K562 (cell line): ENCODE measurements around the gene TNN. TPM values are rescaled to one million over a fixed set of nuclear protein-coding genes. Genes with fewer than 3 reads are reported as not detected.
A peak's percentile ranks its signal among the peaks of the same experiment; 100 is the strongest.

ENCODE experiments used
- CEBPB ChIP-seq: fragments of 450-650 bp; IDR thresholded peaks from 2 replicates; pipeline ENCODE4 v1.6.1; 2016; ENCODE audit warnings: missing genetic modification characterization, missing compliant biosample characterization
- EP400 ChIP-seq: fragments of 450-650 bp; IDR thresholded peaks from 2 replicates; pipeline ENCODE4 v1.6.1; 2017; ENCODE audit warnings: antibody characterized with exemption, mild to moderate bottlenecking, moderate library complexity
- SAFB ChIP-seq: fragments of 200-400 bp; formaldehyde crosslinking; IDR thresholded peaks from 2 replicates; pipeline ENCODE4 v1.6.1; 2017; ENCODE audit warnings: low read depth, low read length, borderline replicate concordance
- ZNF274 ChIP-seq: IDR thresholded peaks from 2 replicates; pipeline ENCODE4 v1.6.1; 2011; ENCODE audit warnings: low read depth, mild to moderate bottlenecking, low read length, moderate library complexity, borderline replicate concordance
- ZNF586 ChIP-seq: fragments of 450-650 bp; formaldehyde crosslinking; conservative IDR thresholded peaks from 2 replicates; pipeline ENCODE4 v1.4.0; 2020; ENCODE audit warnings: mild to moderate bottlenecking, moderate library complexity
- polyA plus RNA-seq, 8 experiments: library from polyadenylated mRNA; depleted of rRNA in 4 of 8; stranded (reverse) in 5 of 8; unstranded in 3 of 8; fragments of >200 nt; fragmentation: Nextera tagmentation in 2 of 8; fragmentation: Illumina TruSeq in 1 of 8; extraction: Ambion mirVana in 2 of 8; extraction: Trizol in 1 of 8; gene quantifications; 2 replicates each; pipeline versions ENCODE4 v1.2.1 to v1.2.3, GENCODE V29; 2011 to 2014; ENCODE audit warnings: inconsistent platforms in 1 of 8, missing spikeins in 1 of 8
- total RNA-seq, 7 experiments: library from RNA; depleted of rRNA in 6 of 7; stranded (reverse); fragments of >200 nt in 6 of 7; fragmentation: Illumina TruSeq in 2 of 7; extraction: Trizol in 2 of 7; gene quantifications; 2 replicates each; pipeline versions ENCODE4 v1.2.1 to v1.2.3, GENCODE V29; 2011 to 2021; ENCODE audit warnings: low replicate concordance in 1 of 7
- TF ChIP-seq, protein P1 (sequence below), 2 experiments: IDR thresholded peaks; 2 replicates each; pipeline ENCODE4 v1.6.1; 2011; ENCODE audit warnings: borderline replicate concordance in 1 of 2, control low read depth in 1 of 2, low read depth in 1 of 2, low read length in 1 of 2, mild to moderate bottlenecking in 1 of 2, mixed read lengths in 1 of 2, moderate library complexity in 1 of 2; ENCODE audit not compliant: insufficient read depth in 1 of 2, insufficient read length in 1 of 2, poor library complexity in 1 of 2, severe bottlenecking in 1 of 2; ENCODE audit errors: extremely low read depth in 1 of 2
- TF ChIP-seq, protein P2 (sequence below), 3 experiments: fragments of 200-800 bp in 1 of 3; fragments of 250-450 bp in 1 of 3; fragments of 450-650 bp in 1 of 3; sonication (Bioruptor Pico) in 1 of 3; sonication (Bioruptor generic) in 1 of 3; formaldehyde crosslinking in 1 of 3; IDR thresholded peaks; 2 replicates each; pipeline versions ENCODE4 v1.6.1 to v1.8.0; 2016 to 2022; ENCODE audit warnings: mild to moderate bottlenecking in 2 of 3, missing genetic modification characterization in 2 of 3, missing compliant biosample characterization in 1 of 3, moderate library complexity in 1 of 3

Gene TNN
- total and polyA plus RNA-seq, 9 of the 15 experiments (the other 6 are each of a cell fraction or from before 2014, with no cell fraction given) = 0.01 to 0.09 (median 0.07) TPM; not detected in 4

DNA sequence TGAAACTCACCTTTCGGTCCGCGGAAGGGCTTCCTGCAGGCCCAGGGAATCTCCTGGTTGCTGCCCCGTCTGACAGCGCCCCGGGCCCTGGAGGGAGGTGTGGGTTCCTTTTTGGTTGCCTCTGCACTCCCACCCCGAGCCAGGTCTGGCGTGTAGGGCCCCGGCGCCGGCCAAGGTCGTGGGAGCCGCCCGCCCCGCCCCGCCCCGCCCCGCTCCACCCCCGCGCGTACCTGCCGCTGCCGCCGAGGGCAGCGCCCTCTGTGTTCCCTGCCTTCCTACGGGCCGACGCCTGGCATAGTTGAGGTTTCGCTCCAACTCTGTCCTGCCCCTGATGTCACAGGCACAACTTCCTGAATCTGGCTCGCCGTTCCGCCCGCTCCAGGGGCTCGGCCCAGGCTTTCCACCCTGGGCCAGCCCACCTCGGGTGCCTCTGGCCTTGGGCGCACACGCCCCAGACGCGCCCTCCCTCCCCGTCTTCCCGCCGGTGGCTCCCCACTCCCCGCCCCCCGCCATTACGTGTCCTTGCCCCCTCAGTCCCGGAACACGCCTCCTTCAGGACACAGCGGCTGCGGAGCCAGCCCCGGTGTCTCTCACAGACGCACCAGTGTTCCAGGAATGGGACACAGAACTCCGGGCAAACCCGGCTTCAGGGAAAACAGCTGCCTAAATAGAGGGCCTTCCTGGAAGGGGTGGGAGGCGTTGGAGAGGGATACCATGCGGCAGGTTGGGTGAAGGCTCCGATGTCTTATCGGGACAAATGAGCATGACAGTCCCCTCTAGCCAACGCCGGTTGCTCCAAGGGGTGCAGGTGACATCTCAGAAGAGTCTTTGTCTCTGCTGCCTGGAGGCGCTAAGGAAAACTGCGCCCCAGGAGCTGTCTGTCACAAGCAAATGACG, 125.2 kb downstream of the TNN start, which contains the start of gene KIAA0040 (continued):
- TF ChIP-seq, protein P1, sequence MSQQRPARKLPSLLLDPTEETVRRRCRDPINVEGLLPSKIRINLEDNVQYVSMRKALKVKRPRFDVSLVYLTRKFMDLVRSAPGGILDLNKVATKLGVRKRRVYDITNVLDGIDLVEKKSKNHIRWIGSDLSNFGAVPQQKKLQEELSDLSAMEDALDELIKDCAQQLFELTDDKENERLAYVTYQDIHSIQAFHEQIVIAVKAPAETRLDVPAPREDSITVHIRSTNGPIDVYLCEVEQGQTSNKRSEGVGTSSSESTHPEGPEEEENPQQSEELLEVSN (IDR thresholded peaks at IDR 0.05; ENCODE audit: borderline replicate concordance in 1 of 2, extremely low read depth in 1 of 2, insufficient read depth in 1 of 2, insufficient read length in 1 of 2, low read depth in 1 of 2, low read length in 1 of 2, poor library complexity in 1 of 2, severe bottlenecking in 1 of 2) = peak; percentile 8 to 65
- no peak for TF ChIP-seq CEBPB (tag)
- no peak for TF ChIP-seq ZNF586 (CRISPR knock-in tag)
- TF ChIP-seq EP400 = peak; percentile 50; the same call in 1 of the 2 replicates
- no peak for TF ChIP-seq SAFB
- TF ChIP-seq, protein P2, sequence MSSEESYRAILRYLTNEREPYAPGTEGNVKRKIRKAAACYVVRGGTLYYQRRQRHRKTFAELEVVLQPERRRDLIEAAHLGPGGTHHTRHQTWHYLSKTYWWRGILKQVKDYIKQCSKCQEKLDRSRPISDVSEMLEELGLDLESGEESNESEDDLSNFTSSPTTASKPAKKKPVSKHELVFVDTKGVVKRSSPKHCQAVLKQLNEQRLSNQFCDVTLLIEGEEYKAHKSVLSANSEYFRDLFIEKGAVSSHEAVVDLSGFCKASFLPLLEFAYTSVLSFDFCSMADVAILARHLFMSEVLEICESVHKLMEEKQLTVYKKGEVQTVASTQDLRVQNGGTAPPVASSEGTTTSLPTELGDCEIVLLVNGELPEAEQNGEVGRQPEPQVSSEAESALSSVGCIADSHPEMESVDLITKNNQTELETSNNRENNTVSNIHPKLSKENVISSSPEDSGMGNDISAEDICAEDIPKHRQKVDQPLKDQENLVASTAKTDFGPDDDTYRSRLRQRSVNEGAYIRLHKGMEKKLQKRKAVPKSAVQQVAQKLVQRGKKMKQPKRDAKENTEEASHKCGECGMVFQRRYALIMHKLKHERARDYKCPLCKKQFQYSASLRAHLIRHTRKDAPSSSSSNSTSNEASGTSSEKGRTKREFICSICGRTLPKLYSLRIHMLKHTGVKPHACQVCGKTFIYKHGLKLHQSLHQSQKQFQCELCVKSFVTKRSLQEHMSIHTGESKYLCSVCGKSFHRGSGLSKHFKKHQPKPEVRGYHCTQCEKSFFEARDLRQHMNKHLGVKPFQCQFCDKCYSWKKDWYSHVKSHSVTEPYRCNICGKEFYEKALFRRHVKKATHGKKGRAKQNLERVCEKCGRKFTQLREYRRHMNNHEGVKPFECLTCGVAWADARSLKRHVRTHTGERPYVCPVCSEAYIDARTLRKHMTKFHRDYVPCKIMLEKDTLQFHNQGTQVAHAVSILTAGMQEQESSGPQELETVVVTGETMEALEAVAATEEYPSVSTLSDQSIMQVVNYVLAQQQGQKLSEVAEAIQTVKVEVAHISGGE (CRISPR knock-in tag; IDR thresholded peaks at IDR 0.05) = no peak; a peak in 1 of 6 replicates
- no peak for TF ChIP-seq ZNF274
- TF ChIP-seq, all 486 proteins: peak for 65
